ENCODE measurements around the gene FMNL2.

DNA sequence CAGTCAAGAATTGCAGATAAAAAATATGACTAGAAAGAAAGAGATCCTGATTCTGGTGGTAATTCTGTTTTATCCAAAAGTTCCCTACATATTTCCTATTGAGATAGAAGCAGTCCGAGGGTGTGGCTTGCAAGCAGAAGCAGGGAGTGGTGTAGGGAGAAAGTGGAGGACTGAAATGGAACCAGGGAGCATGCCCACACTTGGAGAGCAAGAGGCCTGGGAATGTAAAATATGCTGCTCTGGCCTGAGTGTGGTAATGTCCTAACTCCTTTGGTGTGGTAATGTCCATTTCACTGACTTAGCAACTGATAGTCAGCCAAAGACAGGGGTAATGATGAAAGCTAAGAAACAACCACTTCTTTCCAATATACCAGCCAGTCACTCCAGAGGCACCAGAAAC is 30.1 kb upstream of the FMNL2 start:
- TF ChIP-seq, protein P1, sequence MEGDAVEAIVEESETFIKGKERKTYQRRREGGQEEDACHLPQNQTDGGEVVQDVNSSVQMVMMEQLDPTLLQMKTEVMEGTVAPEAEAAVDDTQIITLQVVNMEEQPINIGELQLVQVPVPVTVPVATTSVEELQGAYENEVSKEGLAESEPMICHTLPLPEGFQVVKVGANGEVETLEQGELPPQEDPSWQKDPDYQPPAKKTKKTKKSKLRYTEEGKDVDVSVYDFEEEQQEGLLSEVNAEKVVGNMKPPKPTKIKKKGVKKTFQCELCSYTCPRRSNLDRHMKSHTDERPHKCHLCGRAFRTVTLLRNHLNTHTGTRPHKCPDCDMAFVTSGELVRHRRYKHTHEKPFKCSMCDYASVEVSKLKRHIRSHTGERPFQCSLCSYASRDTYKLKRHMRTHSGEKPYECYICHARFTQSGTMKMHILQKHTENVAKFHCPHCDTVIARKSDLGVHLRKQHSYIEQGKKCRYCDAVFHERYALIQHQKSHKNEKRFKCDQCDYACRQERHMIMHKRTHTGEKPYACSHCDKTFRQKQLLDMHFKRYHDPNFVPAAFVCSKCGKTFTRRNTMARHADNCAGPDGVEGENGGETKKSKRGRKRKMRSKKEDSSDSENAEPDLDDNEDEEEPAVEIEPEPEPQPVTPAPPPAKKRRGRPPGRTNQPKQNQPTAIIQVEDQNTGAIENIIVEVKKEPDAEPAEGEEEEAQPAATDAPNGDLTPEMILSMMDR (conservative IDR thresholded peaks at IDR 0.05; ENCODE audit: low read depth, low read length): no peak
- TF ChIP-seq POLR2A (IDR thresholded peaks at IDR 0.05; ENCODE audit: low read depth, low read length): no peak

Measured in IMR-90 (cell line).